Tongue (tissue), 2 donors: Measurements from ENCODE around the gene JARID2. TPM values are rescaled to one million over a fixed set of nuclear protein-coding genes. Genes with fewer than 3 reads are reported as not detected.

Experiments used
- DNase-seq: peaks from one replicate; pipeline ENCODE4 v3.0.0-alpha.2; 2015
- total RNA-seq: library from RNA; depleted of rRNA; stranded (reverse); fragments of >200 nt; gene quantifications from one replicate; pipeline ENCODE4 v1.2.3, GENCODE V29; 2014

Gene JARID2
- total RNA-seq, 1 donor from 2014 or later: 18.2 TPM

GRCh38 chr6:15358579-15359327, 112.9 kb downstream of the JARID2 start:
- DNase-seq: no peak

- DNase-seq: no peak
These were observed 113.5 kb downstream of the JARID2 start for GRCh38 chr6:15359335-15359862.

- DNase-seq: no peak
These were observed 114.4 kb downstream of the JARID2 start for GRCh38 chr6:15360300-15360699.

GRCh38 chr6:15361197-15361596, 115.3 kb downstream of the JARID2 start:
- no peak for DNase-seq

GRCh38 chr6:15362274-15363160, 116.6 kb downstream of the JARID2 start:
- no peak for DNase-seq

- no peak for DNase-seq
These were observed 117.3 kb downstream of the JARID2 start for GRCh38 chr6:15363164-15363522.

- DNase-seq: no peak
These were observed 117.9 kb downstream of the JARID2 start for GRCh38 chr6:15363523-15364400.

- DNase-seq: no peak
These were observed 118.7 kb downstream of the JARID2 start for GRCh38 chr6:15364401-15365037.

GRCh38 chr6:15365273-15365687, 119.4 kb downstream of the JARID2 start:
- peak; percentile 91 for DNase-seq

- no peak for DNase-seq
These were observed 120.2 kb downstream of the JARID2 start for GRCh38 chr6:15366003-15366535.

GRCh38 chr6:15366879-15367278, 121.0 kb downstream of the JARID2 start:
- DNase-seq: no peak

GRCh38 chr6:15368186-15368585, 122.3 kb downstream of the JARID2 start:
- no peak for DNase-seq

- DNase-seq: no peak
These were observed 123.0 kb downstream of the JARID2 start for GRCh38 chr6:15368873-15369272.

GRCh38 chr6:15369838-15370237, 124.0 kb downstream of the JARID2 start:
- DNase-seq: no peak

GRCh38 chr6:15370733-15371671, 125.1 kb downstream of the JARID2 start:
- DNase-seq: no peak

GRCh38 chr6:15372932-15373331, 127.1 kb downstream of the JARID2 start:
- no peak for DNase-seq

GRCh38 chr6:15374119-15374518, 128.2 kb downstream of the JARID2 start:
- DNase-seq: no peak

- DNase-seq: no peak
These were observed 129.1 kb downstream of the JARID2 start for GRCh38 chr6:15375018-15375417.

- DNase-seq: no peak
These were observed 129.9 kb downstream of the JARID2 start for GRCh38 chr6:15375638-15376290.
